Liver (tissue), 3 donors: Measurements from ENCODE around the gene CHAC2.
"Not testable (repeated sequence)": the region's sequence is repeated elsewhere in the genome, so short reads cannot be mapped to it uniquely, and the experiment has no call there.

Experiments
- ATF3 ChIP-seq: IDR thresholded peaks from 2 replicates; pipeline ENCODE4 v1.6.1; 2016; ENCODE audit warnings: antibody characterized with exemption
- CTCF ChIP-seq: fragments of 150-350 bp; IDR thresholded peaks from 2 replicates; pipeline ENCODE4 v1.5.1; 2017; ENCODE audit warnings: improper control_type of control experiment, low read depth, low read length; ENCODE audit not compliant: missing input control
- GABPA ChIP-seq, 2 donors: IDR thresholded peaks in 1 of 2; conservative IDR thresholded peaks in 1 of 2; 2 replicates each; pipeline ENCODE4 v1.6.1; 2016; ENCODE audit warnings: antibody characterized with exemption in 2 of 2, mild to moderate bottlenecking in 1 of 2, moderate library complexity in 1 of 2
- MAX ChIP-seq: IDR thresholded peaks from 2 replicates; pipeline ENCODE4 v1.6.1; 2016; ENCODE audit warnings: antibody characterized with exemption
- NR2F2 ChIP-seq: IDR thresholded peaks from 2 replicates; pipeline ENCODE4 v1.6.1; 2016; ENCODE audit warnings: antibody characterized with exemption
- REST ChIP-seq: IDR thresholded peaks from 2 replicates; pipeline ENCODE4 v1.6.1; 2016; ENCODE audit warnings: antibody characterized with exemption, mild to moderate bottlenecking
- RXRA ChIP-seq, 2 donors: IDR thresholded peaks; 2 replicates each; pipeline ENCODE4 v1.6.1; 2017 to 2018; ENCODE audit warnings: antibody characterized with exemption in 2 of 2, mild to moderate bottlenecking in 1 of 2
- YY1 ChIP-seq: IDR thresholded peaks from 2 replicates; pipeline ENCODE4 v1.6.1; 2016; ENCODE audit warnings: antibody characterized with exemption, mild to moderate bottlenecking
- donor health status: healthy.
- donor health status: healthy.

GRCh38 chr2:53757206-53757605 is 10.4 kb upstream of the CHAC2 start:
- TF ChIP-seq CTCF; RXRA (IDR thresholded peaks at IDR 0.05); GABPA (IDR thresholded peaks at IDR 0.05 in 1 of 2, conservative IDR thresholded peaks at IDR 0.05 in 1 of 2); REST; YY1; MAX; NR2F2; ATF3: not testable (repeated sequence)
